NT2/D1 (cell line): ENCODE results near the gene NFIX.

Experiments used
- SUZ12 ChIP-seq: IDR thresholded peaks from 2 replicates; pipeline ENCODE4 v1.6.1; 2011; ENCODE audit not compliant: insufficient read length, insufficient read depth; ENCODE audit errors: extremely low read depth
- YY1 ChIP-seq: IDR thresholded peaks from 2 replicates; pipeline ENCODE4 v1.6.1; 2011; ENCODE audit not compliant: insufficient read length, insufficient read depth
- ZNF274 ChIP-seq: IDR thresholded peaks from 2 replicates; pipeline ENCODE4 v1.6.1; 2011; ENCODE audit warnings: mild to moderate bottlenecking, low read depth, low read length

DNA sequence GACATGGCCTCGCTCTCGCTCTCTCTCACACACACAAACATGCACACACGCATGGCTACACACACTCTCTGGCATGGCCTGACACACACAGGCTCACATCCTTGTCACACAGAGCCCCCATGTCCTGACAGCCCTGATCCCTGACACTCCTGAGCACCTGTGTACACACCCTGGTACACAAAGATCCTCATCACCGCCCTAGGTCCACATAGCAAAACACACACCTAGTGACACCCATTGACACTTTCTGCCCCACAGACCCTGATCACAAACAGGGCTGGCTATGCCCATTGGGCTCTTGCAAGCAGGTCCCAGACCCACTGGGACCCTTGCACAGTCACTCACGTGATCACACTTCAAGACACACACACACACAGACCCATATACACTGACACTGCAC lies 4.0 kb upstream of the NFIX start:
- TF ChIP-seq YY1 (no peak), SUZ12 (no peak), ZNF274 (no peak)
